GM18870 (cell line): ENCODE measurements around the gene MLIP.

Experiments
- ATAC-seq: cut with Tn5 transposase; IDR thresholded peaks from one replicate; pipeline ENCODE4 v1.9.1; 2021; ENCODE audit warnings: moderate library complexity; ENCODE audit not compliant: unreplicated experiment

MLIP gene

GRCh38 chr6:54096811-54097210, 14.4 kb upstream of the MLIP start:
- no peak for ATAC-seq

DNA sequence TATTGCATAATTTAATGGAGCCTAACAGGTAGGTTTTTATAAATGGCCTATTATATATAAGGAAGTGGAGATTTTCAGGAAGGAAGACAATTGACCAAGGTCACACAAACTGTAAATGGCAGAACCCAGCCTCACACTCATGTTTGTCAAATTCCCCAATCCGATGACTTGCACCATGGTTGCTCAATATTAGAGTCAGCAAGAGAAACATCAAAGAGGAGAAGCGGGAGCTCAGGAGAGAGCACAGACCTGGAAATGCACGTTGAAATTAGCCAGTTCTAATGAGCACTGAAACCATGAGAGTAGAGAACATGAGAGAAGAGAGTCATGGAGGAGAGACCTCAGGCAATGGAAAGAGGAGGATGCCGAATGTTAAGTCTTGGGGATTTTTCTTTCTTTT, 13.5 kb upstream of the MLIP start:
- no peak for ATAC-seq

- no peak for ATAC-seq
These were observed 12.7 kb upstream of the MLIP start for GRCh38 chr6:54098450-54099044.

DNA sequence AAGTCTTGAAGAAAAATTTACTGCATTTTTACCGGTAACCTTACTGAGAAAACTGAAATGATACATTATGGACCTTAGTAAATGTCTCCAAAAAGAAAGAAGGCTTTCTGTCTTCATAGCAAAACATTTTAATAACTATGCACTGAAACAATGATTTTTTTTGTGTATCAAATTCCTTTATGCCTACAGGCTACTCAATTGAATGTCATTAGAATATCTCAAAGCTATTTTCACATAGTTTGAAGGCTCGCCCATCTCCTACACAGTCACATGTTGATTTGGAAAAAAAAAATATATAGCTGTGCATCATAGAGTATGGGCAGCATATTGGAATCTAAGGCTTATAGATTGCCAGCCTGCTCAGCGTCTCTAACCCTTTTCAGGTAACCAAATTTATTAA, 12.0 kb upstream of the MLIP start:
- no peak for ATAC-seq

GRCh38 chr6:54100411-54101006, 10.7 kb upstream of the MLIP start:
- peak; percentile 94 for ATAC-seq

DNA sequence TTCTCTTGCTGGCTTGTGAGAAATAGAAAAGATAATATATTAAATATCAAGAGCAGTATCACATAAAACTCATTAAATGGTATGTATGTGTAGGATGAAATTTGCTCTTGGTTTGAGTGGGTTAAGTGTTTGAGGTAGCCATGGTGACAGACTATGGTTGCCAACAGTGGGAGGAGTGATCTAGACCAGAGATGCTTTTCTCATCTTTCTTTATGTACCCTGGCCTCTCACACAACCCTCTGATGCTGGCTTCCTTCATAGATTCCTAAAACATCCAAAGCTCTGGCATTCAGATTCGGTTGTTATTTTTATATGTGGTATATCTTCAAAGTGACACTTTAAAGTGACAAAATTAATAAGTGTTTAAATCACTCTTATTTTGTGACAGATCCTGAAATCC, 9.0 kb upstream of the MLIP start:
- ATAC-seq, result no peak

- no peak for ATAC-seq
These were observed 7.7 kb upstream of the MLIP start for GRCh38 chr6:54103497-54103896.

DNA sequence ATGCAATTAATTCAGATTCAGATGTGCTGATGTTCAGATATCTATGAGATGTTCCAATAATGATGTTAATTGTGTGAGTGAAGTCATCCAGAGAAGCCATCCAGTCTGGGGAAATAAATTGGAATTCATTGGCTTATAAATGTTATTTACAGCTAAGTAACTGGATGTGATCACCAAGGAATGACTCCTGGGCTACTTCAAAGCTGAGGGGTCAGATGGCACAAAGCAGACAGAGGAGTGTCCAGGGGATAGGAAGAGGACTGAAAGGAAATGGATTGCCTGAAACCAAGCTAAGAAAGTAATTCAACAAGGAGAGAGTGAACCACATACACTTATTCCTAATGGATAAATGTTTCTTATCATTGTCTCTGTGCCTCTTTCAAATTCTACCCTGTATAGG, 4.5 kb upstream of the MLIP start:
- ATAC-seq, result no peak

GRCh38 chr6:54107470-54108090, 3.7 kb upstream of the MLIP start:
- no peak for ATAC-seq

- no peak for ATAC-seq
These were observed 3.0 kb upstream of the MLIP start for GRCh38 chr6:54108271-54108670.

DNA sequence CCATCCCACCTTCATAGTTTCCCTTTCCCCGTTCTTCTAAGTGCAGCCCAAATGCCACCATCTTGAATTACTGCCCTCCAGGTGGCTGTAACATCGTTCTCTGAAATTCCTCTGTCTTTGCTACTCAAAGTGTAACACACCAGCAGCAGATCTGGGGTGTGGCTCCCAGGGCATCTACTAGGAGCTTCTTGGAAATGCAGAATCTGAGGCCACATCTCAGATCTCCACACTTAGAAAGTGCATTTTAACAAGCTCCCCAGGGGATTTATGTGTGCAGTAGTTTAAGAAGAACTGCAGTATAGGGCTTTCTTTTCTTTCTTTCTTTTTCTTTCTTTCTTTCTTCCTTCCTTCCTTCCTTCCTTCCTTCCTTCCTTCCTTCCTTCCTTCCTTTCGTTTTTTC, 1.7 kb upstream of the MLIP start:
- ATAC-seq, result no peak

- no peak for ATAC-seq
These were observed 958 bp downstream of the MLIP start for GRCh38 chr6:54112151-54112650.

DNA sequence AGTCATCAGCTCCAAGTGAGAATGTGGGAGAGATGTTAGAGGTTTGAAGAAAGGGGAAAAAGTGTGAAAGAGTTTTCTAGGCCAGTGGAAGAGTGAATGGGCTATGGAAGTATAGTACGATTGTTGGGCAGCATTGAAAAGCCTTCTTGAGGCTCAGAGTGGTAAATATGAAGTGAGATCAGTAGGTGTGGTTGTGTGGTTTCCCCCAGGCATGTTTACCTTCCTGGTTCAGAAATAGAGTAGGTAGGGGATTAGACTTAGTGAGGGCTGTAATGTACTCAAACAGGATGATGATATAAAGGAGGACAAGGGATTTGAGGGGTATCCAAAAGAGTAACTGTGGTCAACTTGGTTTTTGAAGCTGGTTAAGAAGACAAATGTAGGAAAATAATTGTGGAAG, 3.7 kb downstream of the MLIP start:
- ATAC-seq, result no peak

- ATAC-seq, result no peak
These were observed 4.7 kb downstream of the MLIP start for GRCh38 chr6:54115966-54116365.

- no peak for ATAC-seq
These were observed 6.9 kb downstream of the MLIP start for GRCh38 chr6:54118117-54118516.

GRCh38 chr6:54125493-54125892, 14.2 kb downstream of the MLIP start:
- no peak for ATAC-seq

- no peak for ATAC-seq
These were observed 18.9 kb downstream of the MLIP start for GRCh38 chr6:54130179-54130578.

GRCh38 chr6:54132587-54132986, 21.3 kb downstream of the MLIP start:
- ATAC-seq, result no peak

GRCh38 chr6:54133186-54133585, 21.9 kb downstream of the MLIP start:
- ATAC-seq, result no peak

- no peak for ATAC-seq
These were observed 23.7 kb downstream of the MLIP start for GRCh38 chr6:54134935-54135334.

DNA sequence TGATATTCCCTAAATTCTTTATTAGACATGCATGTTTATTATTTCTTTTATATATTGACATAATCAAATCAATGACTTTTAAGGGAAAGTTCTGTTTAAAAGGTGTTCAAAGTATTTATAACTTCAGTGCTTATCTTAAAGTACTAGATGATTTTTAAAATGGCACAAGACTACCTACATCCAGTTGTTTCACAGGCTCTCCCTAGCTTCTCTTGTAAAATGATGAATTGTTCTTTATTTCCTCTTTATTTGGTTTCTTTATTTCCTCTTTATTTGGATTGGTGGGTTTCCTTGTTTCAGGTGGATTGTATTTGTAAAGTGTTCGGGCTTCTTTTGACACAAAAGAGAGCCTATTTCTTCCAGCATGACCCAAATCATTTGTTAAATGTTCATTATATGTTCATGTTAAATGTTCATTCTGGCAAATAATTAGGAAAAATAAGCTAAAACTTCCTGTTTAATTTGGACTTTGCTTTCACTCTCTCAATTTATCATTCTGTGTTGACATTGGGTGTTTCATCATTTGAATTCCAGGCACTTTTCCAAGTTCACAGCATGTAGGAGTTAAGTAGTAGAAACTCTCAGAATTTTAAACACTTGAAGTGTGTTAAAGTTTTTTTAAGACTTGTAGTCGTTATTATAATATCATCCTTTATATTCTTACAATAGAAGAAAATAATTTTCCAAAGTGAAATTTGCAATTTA, 24.6 kb downstream of the MLIP start:
- ATAC-seq, result no peak

- no peak for ATAC-seq
These were observed 27.6 kb downstream of the MLIP start for GRCh38 chr6:54138795-54139194.
